K562 (cell line): ENCODE results near the gene NKAIN4. TPM values are rescaled to one million over a fixed set of nuclear protein-coding genes. Genes with fewer than 3 reads are reported as not detected.
A peak's percentile ranks its signal among the peaks of the same experiment; 100 is the strongest.

Source experiments
- ATF4 ChIP-seq: fragments of 450-650 bp; formaldehyde crosslinking; IDR thresholded peaks from 2 replicates; pipeline ENCODE4 v1.4.0; 2022; ENCODE audit warnings: mild to moderate bottlenecking, moderate library complexity
- CHD4 ChIP-seq: fragments of 200-600 bp; sonication (generic); IDR thresholded peaks from 3 replicates; pipeline ENCODE4 v1.6.1; 2012; ENCODE audit warnings: low read depth, mild to moderate bottlenecking, mixed read lengths, low read length, inconsistent platforms; ENCODE audit not compliant: insufficient read depth, insufficient replicate concordance, poor library complexity, severe bottlenecking
- CREM ChIP-seq: IDR thresholded peaks from 2 replicates; pipeline ENCODE4 v1.6.1; 2014; ENCODE audit warnings: antibody characterized with exemption, low read depth
- EP400 ChIP-seq: fragments of 450-650 bp; IDR thresholded peaks from 2 replicates; pipeline ENCODE4 v1.6.1; 2017; ENCODE audit warnings: antibody characterized with exemption, mild to moderate bottlenecking, moderate library complexity
- FOXJ2 ChIP-seq: fragments of 200-800 bp; sonication (Bioruptor generic); IDR thresholded peaks from 2 replicates; pipeline ENCODE4 v1.6.1; 2016; ENCODE audit warnings: missing genetic modification characterization, missing compliant biosample characterization
- KLF16 ChIP-seq: IDR thresholded peaks from 2 replicates; pipeline ENCODE4 v1.6.1; 2016; ENCODE audit warnings: antibody characterized with exemption
- MED1 ChIP-seq: sonication (generic); formaldehyde crosslinking; IDR thresholded peaks from 2 replicates; pipeline ENCODE4 v1.8.1; 2023; ENCODE audit warnings: missing genetic modification reagents, borderline replicate concordance
- NCOA1 ChIP-seq: fragments of 450-650 bp; IDR thresholded peaks from 2 replicates; pipeline ENCODE4 v1.6.1; 2016; ENCODE audit warnings: low read depth
- NFE2 ChIP-seq: IDR thresholded peaks from 2 replicates; pipeline ENCODE4 v1.6.1; 2014; ENCODE audit warnings: antibody characterized with exemption, low read depth
- PCBP1 ChIP-seq: fragments of 200-400 bp; formaldehyde crosslinking; IDR thresholded peaks from 2 replicates; pipeline ENCODE4 v1.6.1; 2018; ENCODE audit warnings: mild to moderate bottlenecking, low read depth, low read length; ENCODE audit not compliant: poor library complexity, severe bottlenecking
- REST ChIP-seq, 2 experiments: fragments of 450-650 bp; formaldehyde crosslinking in 1 of 2; IDR thresholded peaks; 2 replicates each; pipeline versions ENCODE4 v1.4.0 to v1.6.1; 2014 to 2020; ENCODE audit warnings: mild to moderate bottlenecking in 2 of 2, borderline replicate concordance in 1 of 2, low read depth in 1 of 2
- SRSF9 ChIP-seq: fragments of 200-400 bp; formaldehyde crosslinking; IDR thresholded peaks from 2 replicates; pipeline ENCODE4 v1.6.1; 2017; ENCODE audit warnings: low read depth, low read length, borderline replicate concordance
- VEZF1 ChIP-seq: fragments of 200-800 bp; sonication (Bioruptor generic); IDR thresholded peaks from 2 replicates; pipeline ENCODE4 v1.6.1; 2017; ENCODE audit warnings: missing genetic modification characterization, missing compliant biosample characterization
- ZBTB5 ChIP-seq: fragments of 450-650 bp; IDR thresholded peaks from 2 replicates; pipeline ENCODE4 v1.6.1; 2017; ENCODE audit warnings: antibody characterized with exemption
- ZNF124 ChIP-seq: sonication (generic); formaldehyde crosslinking; IDR thresholded peaks from 2 replicates; pipeline ENCODE4 v1.8.1; 2022; ENCODE audit warnings: missing genetic modification reagents
- polyA plus RNA-seq, 8 experiments: library from polyadenylated mRNA; depleted of rRNA in 4 of 8; stranded (reverse) in 5 of 8; unstranded in 3 of 8; fragments of >200 nt; fragmentation: Nextera tagmentation in 2 of 8; fragmentation: Illumina TruSeq in 1 of 8; extraction: Ambion mirVana in 2 of 8; extraction: Trizol in 1 of 8; gene quantifications; 2 replicates each; pipeline versions ENCODE4 v1.2.1 to v1.2.3, GENCODE V29; 2011 to 2014; ENCODE audit warnings: inconsistent platforms in 1 of 8, missing spikeins in 1 of 8
- total RNA-seq, 7 experiments: library from RNA; depleted of rRNA in 6 of 7; stranded (reverse); fragments of >200 nt in 6 of 7; fragmentation: Illumina TruSeq in 2 of 7; extraction: Trizol in 2 of 7; gene quantifications; 2 replicates each; pipeline versions ENCODE4 v1.2.1 to v1.2.3, GENCODE V29; 2011 to 2021; ENCODE audit warnings: low replicate concordance in 1 of 7

The NKAIN4 gene
- total and polyA plus RNA-seq, 9 of the 15 experiments (the other 6 are each of a cell fraction or from before 2014, with no cell fraction given): not detected

DNA sequence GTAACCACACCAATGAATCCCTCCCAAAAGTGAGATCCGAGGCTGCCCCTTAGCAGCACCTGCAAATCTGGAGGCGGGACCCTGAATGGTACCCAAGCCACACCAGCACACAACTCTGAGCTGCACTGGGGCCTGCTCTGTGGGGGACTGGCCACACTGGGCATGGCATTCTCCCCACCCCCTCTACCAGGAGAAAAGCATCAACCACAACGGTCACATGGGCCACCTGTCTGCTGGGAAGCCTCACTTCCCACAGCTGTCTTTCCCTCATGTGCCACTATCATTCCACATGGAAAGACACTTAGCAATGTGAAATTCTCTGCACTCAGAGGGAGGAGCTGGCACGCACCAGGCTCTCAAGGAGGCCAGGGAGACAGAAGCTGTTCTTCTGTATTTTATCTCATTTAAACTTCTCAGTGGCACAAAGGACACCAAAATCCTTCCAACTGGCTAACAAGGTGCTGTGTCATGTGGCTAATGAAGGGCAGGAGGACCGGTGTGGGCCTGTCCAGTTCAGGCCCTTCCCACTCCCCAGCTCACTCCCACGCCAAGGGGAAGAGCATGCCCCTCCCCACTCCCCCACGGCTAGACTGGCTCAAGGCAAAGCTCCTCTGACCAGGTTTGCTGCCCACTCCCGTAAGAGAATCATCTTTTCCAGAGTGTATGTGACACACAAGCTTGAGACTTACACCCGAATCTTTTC lies 57.3 kb downstream of the NKAIN4 start (continued):
- TF ChIP-seq NCOA1 (no peak), EP400 (no peak), NFE2 (peak; percentile 54; the same call in 1 of the 2 replicates), ATF4 (CRISPR knock-in tag) (no peak), CREM (0 out of 2 replicates have a peak, but pooled peaks have one; percentile 6), MED1 (no peak), CHD4 (no peak), VEZF1 (peak; percentile 75), PCBP1 (no peak), ZNF124 (CRISPR knock-in tag) (no peak), SRSF9 (no peak), ZBTB5 (no peak), KLF16 (0 out of 2 replicates have a peak, but pooled peaks have one; percentile 18), REST (IDR thresholded peaks at IDR 0.05; ENCODE audit: borderline replicate concordance) (peak; percentile 45; the same call in 1 of the 2 replicates), REST (CRISPR knock-in tag; IDR thresholded peaks at IDR 0.05; ENCODE audit: low read depth) (no peak), FOXJ2 (tag) (no peak)
